OCI-LY1 (cell line): ENCODE measurements around the gene ZYG11B.
"Not testable (repeated sequence)": the region's sequence is repeated elsewhere in the genome, so short reads cannot be mapped to it uniquely, and the experiment has no call there.

ENCODE experiments used
- H2AFZ ChIP-seq: fragments of 200-600 bp; sonication (generic), shearing (Covaris generic); 2 replicates; pipeline ENCODE4 v1.6.0; 2014; ENCODE audit warnings: antibody characterized with exemption, mild to moderate bottlenecking, low read length
- H3F3A ChIP-seq: fragments of 200-600 bp; sonication (generic), shearing (Covaris generic); 2 replicates; pipeline ENCODE4 v1.6.0; 2014; ENCODE audit warnings: mild to moderate bottlenecking, antibody characterized with exemption, low read length, moderate library complexity; ENCODE audit not compliant: insufficient read depth
- H3K27ac ChIP-seq: fragments of 200-600 bp; sonication (generic); 2 replicates; pipeline ENCODE4 v1.5.1; 2014; ENCODE audit warnings: low read length, mixed run types, mild to moderate bottlenecking, low read depth; ENCODE audit not compliant: poor library complexity, severe bottlenecking
- H3K27me3 ChIP-seq: fragments of 200-600 bp; sonication (generic); 2 replicates; pipeline ENCODE4 v1.6.0; 2014; ENCODE audit warnings: antibody characterized with exemption, mild to moderate bottlenecking, low read length, moderate library complexity; ENCODE audit not compliant: insufficient read depth
- H3K36me3 ChIP-seq: fragments of 200-600 bp; sonication (generic); 2 replicates; pipeline ENCODE4 v1.6.1; 2014; ENCODE audit warnings: mild to moderate bottlenecking, antibody characterized with exemption, low read length, moderate library complexity, mixed read lengths; ENCODE audit not compliant: insufficient read depth
- H3K4me1 ChIP-seq: fragments of 200-600 bp; sonication (generic); 2 replicates; pipeline ENCODE4 v1.5.1; 2014; ENCODE audit warnings: mild to moderate bottlenecking, low read length, moderate library complexity; ENCODE audit not compliant: insufficient read depth, severe bottlenecking
- H3K4me2 ChIP-seq: fragments of 200-600 bp; sonication (generic), shearing (Covaris generic); 2 replicates; pipeline ENCODE4 v1.6.1; 2014; ENCODE audit warnings: low read length
- H3K4me3 ChIP-seq: fragments of 200-600 bp; sonication (generic); 2 replicates; pipeline ENCODE4 v1.5.1; 2014; ENCODE audit warnings: low read length, low read depth, mild to moderate bottlenecking, mixed read lengths; ENCODE audit not compliant: poor library complexity, severe bottlenecking
- H3K79me2 ChIP-seq: fragments of 200-600 bp; shearing (Covaris generic); 2 replicates; pipeline ENCODE4 v1.6.1; 2016; ENCODE audit warnings: mixed run types, low read length, mixed read lengths; ENCODE audit not compliant: insufficient read depth
- H3K9ac ChIP-seq: fragments of 200-600 bp; sonication (generic), shearing (Covaris generic); 2 replicates; pipeline ENCODE4 v1.6.1; 2014; ENCODE audit warnings: mild to moderate bottlenecking, low read length, mixed read lengths
- H3K9me2 ChIP-seq: fragments of 200-600 bp; sonication (generic), shearing (Covaris generic); 2 replicates; pipeline ENCODE4 v1.6.1; 2014; ENCODE audit warnings: low read depth, mild to moderate bottlenecking, low read length, mixed read lengths
- H3K9me3 ChIP-seq: fragments of 200-600 bp; shearing (Covaris generic); 2 replicates; pipeline ENCODE4 v1.6.1; 2014; ENCODE audit warnings: low read length, mixed read lengths
- H4K20me1 ChIP-seq: fragments of 200-600 bp; sonication (generic), shearing (Covaris generic); 2 replicates; pipeline ENCODE4 v1.6.0; 2016; ENCODE audit warnings: mild to moderate bottlenecking, low read length; ENCODE audit not compliant: insufficient read depth
- CTCF ChIP-seq: fragments of 200-600 bp; sonication (generic), shearing (Covaris generic); IDR thresholded peaks from 2 replicates; pipeline ENCODE4 v1.5.1; 2017; ENCODE audit warnings: mild to moderate bottlenecking, antibody characterized with exemption, low read length, moderate library complexity, mixed read lengths
- EZH2 ChIP-seq: fragments of 200-600 bp; sonication (generic), shearing (Covaris generic); IDR thresholded peaks from 2 replicates; pipeline ENCODE4 v1.8.0; 2017; ENCODE audit warnings: borderline replicate concordance, mixed run types, mild to moderate bottlenecking, antibody characterized with exemption, low read length, moderate library complexity, mixed read lengths

The ZYG11B gene

GRCh38 chr1:52857443-52857842, 131.2 kb downstream of the ZYG11B start:
- H3K4me2 ChIP-seq, result no peak overlapping the region
- no peaks in the 10 kb centered on the region for H3K27me3 ChIP-seq
- no peak overlapping the region for H2AFZ ChIP-seq
- no peaks in the 10 kb centered on the region for H3K79me2 ChIP-seq
- H3K27ac ChIP-seq, result no peak overlapping the region
- H3K36me3 ChIP-seq, result peaks cover 20% of the 10 kb centered on the region
- no peaks in the 10 kb centered on the region for H3K9me2 ChIP-seq
- H3F3A ChIP-seq, result no peaks in the 10 kb centered on the region
- H3K9ac ChIP-seq, result no peak overlapping the region
- no peaks in the 10 kb centered on the region for H4K20me1 ChIP-seq
- no peak overlapping the region for H3K4me3 ChIP-seq
- no peaks in the 10 kb centered on the region for H3K4me1 ChIP-seq
- no peaks in the 10 kb centered on the region for H3K9me3 ChIP-seq
- TF ChIP-seq CTCF, result no peak
- no peak for TF ChIP-seq EZH2

- peaks cover 20% of the 10 kb centered on the region for H3K36me3 ChIP-seq
- H3K4me1 ChIP-seq, result no peaks in the 10 kb centered on the region
- H3K9me2 ChIP-seq, result no peaks in the 10 kb centered on the region
- no peaks in the 10 kb centered on the region for H3K9me3 ChIP-seq
- H3K9ac ChIP-seq, result no peak overlapping the region
- no peak overlapping the region for H2AFZ ChIP-seq
- no peaks in the 10 kb centered on the region for H3K27me3 ChIP-seq
- no peak for TF ChIP-seq EZH2
- no peak for TF ChIP-seq CTCF
- H3K4me3 ChIP-seq, result no peak overlapping the region
- H3K27ac ChIP-seq, result no peak overlapping the region
- no peaks in the 10 kb centered on the region for H4K20me1 ChIP-seq
- H3K79me2 ChIP-seq, result no peaks in the 10 kb centered on the region
- H3F3A ChIP-seq, result no peaks in the 10 kb centered on the region
- no peak overlapping the region for H3K4me2 ChIP-seq
Measured at GRCh38 chr1:52862666-52863458, 136.6 kb downstream of the ZYG11B start.

GRCh38 chr1:52867087-52867863, 141.0 kb downstream of the ZYG11B start:
- no peaks in the 10 kb centered on the region for H3K27me3 ChIP-seq
- H3K9me3 ChIP-seq, result no peaks in the 10 kb centered on the region
- no peak for TF ChIP-seq CTCF
- no peak for TF ChIP-seq EZH2
- H3K9me2 ChIP-seq, result no peaks in the 10 kb centered on the region
- no peak overlapping the region for H3K4me3 ChIP-seq
- no peak overlapping the region for H3K27ac ChIP-seq
- H3K9ac ChIP-seq, result no peak overlapping the region
- H3K36me3 ChIP-seq, result peaks cover 44% of the 10 kb centered on the region
- H4K20me1 ChIP-seq, result no peaks in the 10 kb centered on the region
- no peaks in the 10 kb centered on the region for H3K4me1 ChIP-seq
- no peak overlapping the region for H3K4me2 ChIP-seq
- no peaks in the 10 kb centered on the region for H3K79me2 ChIP-seq
- no peak overlapping the region for H2AFZ ChIP-seq
- no peaks in the 10 kb centered on the region for H3F3A ChIP-seq

- H2AFZ ChIP-seq, H3K4me1 ChIP-seq, H3K9ac ChIP-seq, H3K4me3 ChIP-seq, H3F3A ChIP-seq, H3K27me3 ChIP-seq, H3K4me2 ChIP-seq, H4K20me1 ChIP-seq, H3K9me3 ChIP-seq, H3K27ac ChIP-seq, H3K79me2 ChIP-seq, H3K9me2 ChIP-seq: not testable (repeated sequence)
- peaks cover 46% of the 10 kb centered on the region for H3K36me3 ChIP-seq
Measured at GRCh38 chr1:52869727-52870126, 143.5 kb downstream of the ZYG11B start.
